ENCODE measurements around the gene KRTAP5-10.
"Not testable (repeated sequence)": the region's sequence is repeated elsewhere in the genome, so short reads cannot be mapped to it uniquely, and the experiment has no call there.

Gene KRTAP5-10

GRCh38 chr11:71542382-71542781, 23.0 kb upstream of the KRTAP5-10 start:
- DNase-seq (ENCODE audit: low read depth in 2 of 3, low spot score in 2 of 3): no peak

DNA sequence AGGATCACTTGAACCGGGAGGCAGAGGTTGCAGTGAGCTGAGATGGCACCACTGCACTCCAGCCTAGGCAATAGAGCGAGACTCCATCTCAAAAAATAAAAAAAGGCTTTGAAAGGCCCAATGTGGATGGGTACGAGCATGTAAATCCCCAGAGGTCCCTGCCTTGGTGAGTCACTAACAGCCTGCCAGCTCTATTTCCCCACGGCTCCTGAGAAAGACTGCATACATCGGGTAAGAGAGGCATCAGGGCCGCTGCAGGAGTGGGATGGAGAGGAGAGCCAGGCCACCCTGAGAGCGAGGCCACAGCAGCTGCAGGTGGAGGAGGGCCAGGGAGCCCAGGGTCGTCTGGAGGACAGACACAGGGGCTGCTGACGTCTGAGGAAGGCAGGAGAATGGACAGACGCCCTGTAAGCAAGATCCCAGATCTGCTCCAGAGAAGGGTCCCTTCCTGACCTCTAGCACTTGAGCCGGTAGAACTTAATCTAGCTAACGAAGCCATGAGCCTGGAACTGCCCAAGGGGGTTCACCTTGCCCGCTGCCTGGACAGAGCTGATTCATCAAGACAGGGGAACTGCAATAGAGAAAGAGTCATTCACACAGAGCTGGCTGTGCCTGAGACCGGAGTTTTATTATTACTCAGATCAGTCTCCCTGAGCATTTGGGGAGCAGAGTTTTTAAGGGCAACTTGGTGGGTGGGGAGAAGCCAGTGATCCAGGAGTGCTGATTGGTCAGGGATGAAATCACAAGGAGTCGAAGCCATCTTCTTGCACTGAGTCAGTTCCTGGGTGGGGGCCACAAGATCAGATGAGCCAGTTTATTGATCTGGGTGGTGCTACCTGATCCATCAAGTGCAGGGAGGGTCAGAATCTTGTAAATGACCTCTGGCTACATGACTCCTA, 22.2 kb upstream of the KRTAP5-10 start:
- DNase-seq (ENCODE audit: low read depth in 2 of 3, low spot score in 2 of 3): no peak

DNA sequence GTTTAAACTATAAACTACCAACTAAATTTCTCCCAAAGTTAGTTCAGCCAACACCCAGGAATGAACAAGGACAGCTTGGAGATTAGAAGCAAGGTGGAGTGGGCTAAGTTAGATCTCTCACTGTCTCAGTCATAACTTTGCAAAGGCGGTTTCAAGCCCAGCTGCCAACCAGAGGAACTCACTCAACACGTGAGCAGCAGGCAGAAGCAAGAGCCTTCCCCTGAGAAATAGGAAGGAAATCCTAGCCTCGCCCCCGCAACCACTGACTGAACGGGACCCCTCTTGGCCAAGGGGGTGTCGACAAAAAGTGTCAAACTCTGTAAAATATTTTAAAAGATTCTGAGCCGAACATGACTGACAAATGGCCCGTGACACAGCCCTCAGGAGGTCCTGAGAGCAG, 21.5 kb upstream of the KRTAP5-10 start:
- DNase-seq (ENCODE audit: low read depth in 2 of 3, low spot score in 2 of 3): no peak

GRCh38 chr11:71544525-71545214, 20.7 kb upstream of the KRTAP5-10 start:
- no peak for DNase-seq (ENCODE audit: low read depth in 2 of 3, low spot score in 2 of 3)

DNA sequence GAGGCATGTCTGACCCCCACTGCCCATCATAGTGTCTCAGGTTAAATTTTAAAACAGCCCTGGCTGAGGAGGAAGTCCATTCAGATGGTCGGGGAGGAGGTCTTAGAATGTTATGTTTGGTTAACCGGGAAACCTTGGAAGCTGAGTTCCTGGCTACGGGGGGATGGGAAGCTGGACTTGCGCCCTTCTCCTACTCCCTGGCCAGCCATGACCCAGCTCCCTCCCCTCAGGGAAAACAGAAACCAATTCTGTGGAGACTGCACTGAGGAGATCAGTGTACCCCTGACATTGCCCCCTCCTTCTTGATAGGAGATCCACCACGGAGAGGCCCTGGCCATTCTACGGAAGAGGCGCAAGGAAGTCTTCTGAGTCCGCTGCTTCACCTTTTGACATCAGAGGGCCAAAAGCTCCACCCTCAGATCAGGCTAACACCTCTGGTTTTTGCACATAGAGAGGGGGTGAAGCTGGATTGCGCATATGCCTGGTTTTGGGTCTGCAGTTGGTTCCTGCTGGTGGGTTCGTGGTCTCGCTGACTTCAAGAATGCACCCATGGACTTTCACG, 19.9 kb upstream of the KRTAP5-10 start:
- DNase-seq (ENCODE audit: low read depth in 2 of 3, low spot score in 2 of 3): no peak

- DNase-seq (ENCODE audit: low read depth in 2 of 3, low spot score in 2 of 3): no peak
These were observed 17.2 kb upstream of the KRTAP5-10 start, which contains the start of gene KRTAP5-9 for GRCh38 chr11:71548120-71548519. TSS of gene KRTAP5-9 (plus strand) at chr11:71548420. CDS start at chr11:71548658, 238 bp downstream.

GRCh38 chr11:71548716-71549151, 16.6 kb upstream of the KRTAP5-10 start:
- DNase-seq (ENCODE audit: low read depth in 2 of 3, low spot score in 2 of 3): no peak

GRCh38 chr11:71551711-71552110, 13.7 kb upstream of the KRTAP5-10 start:
- DNase-seq (ENCODE audit: low read depth in 2 of 3, low spot score in 2 of 3): no peak

DNA sequence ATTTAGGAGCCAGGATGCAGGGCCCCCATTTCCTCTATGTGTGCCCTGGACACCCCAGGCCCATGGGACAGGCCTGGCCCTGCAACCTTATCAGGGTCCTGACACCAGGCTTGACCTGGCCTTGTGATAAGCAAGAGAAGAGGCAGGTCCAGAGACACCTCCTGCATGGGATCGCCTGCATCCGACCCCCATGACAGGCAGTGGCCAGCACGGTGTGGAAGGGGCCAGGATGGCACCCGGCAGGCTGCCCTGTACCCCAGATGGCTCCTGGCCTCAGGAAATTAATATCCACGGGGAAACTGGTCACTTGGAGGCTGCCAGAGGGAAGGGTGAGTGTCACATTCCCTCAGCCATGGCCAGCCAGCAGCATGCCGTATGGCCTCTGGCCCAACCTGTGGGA, 10.4 kb upstream of the KRTAP5-10 start:
- no peak for DNase-seq (ENCODE audit: low read depth in 2 of 3, low spot score in 2 of 3)

GRCh38 chr11:71555508-71555907, 9.9 kb upstream of the KRTAP5-10 start:
- no peak for DNase-seq (ENCODE audit: low read depth in 2 of 3, low spot score in 2 of 3)

DNA sequence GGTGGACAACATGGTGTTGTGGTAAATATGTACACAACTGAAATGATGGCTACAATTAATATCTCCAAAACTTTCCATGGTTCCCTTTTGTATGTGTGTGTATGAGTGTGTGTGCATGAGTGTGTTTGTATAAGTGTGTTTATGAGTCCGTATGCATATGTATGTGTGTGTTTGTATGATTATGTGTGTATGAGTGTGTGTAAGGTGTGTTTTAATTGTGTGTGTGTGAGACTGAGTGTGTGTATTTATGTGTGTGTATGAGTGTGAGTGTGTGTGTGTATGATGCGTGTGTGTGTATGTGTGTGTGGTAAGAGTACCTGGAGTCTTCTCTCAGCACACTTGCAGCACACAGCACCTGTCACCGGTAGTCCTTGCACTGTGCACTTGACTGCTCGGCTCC, 9.3 kb upstream of the KRTAP5-10 start:
- DNase-seq (ENCODE audit: low read depth in 2 of 3, low spot score in 2 of 3): no peak

DNA sequence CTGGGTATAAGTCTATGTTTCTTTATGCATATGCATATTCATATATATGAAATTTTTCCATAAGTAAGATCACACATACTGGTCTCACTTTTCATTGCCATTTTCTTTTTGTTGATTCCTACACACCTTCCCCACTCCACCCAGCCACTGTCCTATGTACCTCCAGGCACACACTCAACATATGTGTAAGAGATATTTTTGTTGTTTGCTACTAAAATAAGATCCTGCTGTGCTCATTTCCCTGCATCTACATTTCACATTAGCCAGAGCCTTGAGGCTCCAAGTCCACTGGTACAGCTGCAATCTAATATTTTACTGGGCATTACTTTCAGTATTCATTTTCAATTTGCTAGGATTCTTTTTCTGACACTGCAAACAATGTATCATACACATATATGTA, 8.1 kb upstream of the KRTAP5-10 start:
- no peak for DNase-seq (ENCODE audit: low read depth in 2 of 3, low spot score in 2 of 3)

GRCh38 chr11:71558996-71559395, 6.4 kb upstream of the KRTAP5-10 start:
- DNase-seq (ENCODE audit: low read depth in 2 of 3, low spot score in 2 of 3): no peak

- DNase-seq (ENCODE audit: low read depth in 2 of 3, low spot score in 2 of 3): no peak
These were observed 3.2 kb upstream of the KRTAP5-10 start for GRCh38 chr11:71562120-71562519.

DNA sequence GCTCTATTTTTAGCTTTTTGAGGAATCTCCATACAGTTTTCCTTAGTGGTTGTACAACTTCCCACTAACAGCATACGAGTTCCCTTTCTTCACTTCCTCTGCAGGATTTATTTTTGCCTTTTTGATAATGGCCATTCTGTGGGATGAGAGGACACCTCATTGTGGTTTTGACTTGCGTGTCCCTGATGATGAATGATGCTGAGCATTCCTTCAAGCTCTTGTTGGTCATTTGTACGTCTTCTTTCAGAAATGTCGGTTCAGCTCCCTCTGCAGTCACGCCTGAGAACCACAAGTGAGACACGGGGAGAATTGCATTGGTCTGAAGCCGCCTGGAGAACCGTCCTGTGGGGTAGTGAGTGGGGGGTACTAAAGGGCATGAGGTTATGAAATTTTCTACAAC, 2.0 kb upstream of the KRTAP5-10 start:
- no peak for DNase-seq (ENCODE audit: low read depth in 2 of 3, low spot score in 2 of 3)

- no peak for DNase-seq (ENCODE audit: low read depth in 2 of 3, low spot score in 2 of 3)
These were observed 933 bp upstream of the KRTAP5-10 start for GRCh38 chr11:71564430-71564829.

DNA sequence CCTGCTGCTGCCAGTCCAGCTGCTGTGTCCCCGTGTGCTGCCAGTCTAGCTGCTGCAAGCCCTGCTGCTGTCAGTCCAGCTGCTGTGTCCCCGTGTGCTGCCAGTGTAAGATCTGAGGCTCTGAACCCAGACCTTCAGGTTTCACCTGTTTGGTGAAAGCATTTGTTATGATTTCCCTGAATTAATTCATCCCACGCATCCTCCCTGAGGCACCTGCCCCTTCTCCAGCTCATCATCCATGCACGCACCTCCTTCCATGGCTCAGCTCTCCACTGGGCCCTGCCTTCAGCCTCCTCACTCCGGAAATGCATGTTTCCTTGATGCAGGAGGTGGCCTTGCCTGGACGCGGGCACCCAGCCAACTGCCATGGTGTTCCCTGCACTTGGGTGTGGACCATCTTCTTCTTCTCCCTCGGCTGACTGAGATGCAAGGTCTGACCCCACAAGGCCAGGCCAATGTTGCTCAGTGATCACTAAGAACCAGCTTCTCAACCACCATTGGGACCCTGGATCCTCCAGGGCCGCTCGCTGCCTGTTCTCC, 788 bp downstream of the KRTAP5-10 start:
- DNase-seq (ENCODE audit: low read depth in 2 of 3, low spot score in 2 of 3): no peak

DNA sequence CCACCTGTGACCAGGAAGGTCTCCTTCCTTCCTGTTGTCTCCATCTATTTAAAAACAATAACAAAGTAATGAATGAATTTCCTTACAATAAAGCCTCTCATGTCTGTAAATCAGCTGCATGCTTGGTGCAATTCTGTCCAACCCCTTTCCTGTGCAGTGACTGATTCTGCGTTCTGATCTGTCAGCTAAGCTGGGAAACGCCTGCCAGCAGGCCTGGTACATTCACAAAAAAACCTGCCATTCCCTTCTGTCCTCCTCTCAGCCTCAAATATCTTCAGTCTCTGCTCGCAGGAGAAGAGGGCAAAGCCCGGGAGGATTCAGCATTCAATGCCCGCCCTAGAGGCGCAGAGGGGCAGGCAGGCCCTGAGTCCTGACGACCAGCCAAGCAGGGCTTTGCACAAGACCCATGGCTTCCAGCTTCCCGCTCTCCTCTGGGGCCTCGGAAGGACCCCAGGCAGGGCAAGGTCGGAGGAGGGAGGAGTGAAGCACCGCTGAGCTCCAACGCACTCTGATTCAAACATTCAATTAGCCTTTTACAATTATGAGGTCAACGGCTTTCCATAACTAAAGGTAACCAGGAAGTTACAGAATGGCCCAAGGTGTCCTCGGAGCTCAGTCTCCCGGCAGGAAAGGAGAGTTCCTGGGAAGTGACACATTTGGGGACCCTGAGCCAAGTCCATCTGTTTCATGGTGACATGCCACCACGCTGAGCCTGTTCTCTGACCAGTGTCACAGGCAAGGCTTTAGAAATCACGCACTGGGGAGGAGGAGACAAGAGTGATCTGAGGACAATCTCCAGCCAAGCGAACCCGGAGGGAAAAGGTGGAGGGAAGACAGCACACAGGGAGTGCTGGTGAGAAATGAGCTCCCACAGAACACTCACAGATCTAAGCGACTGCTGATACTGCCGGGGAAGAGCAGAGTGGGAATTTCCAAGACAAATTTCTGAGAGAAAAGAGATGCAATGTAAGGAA, 1.6 kb downstream of the KRTAP5-10 start:
- not testable (repeated sequence) for DNase-seq (ENCODE audit: low read depth in 2 of 3, low spot score in 2 of 3)

DNA sequence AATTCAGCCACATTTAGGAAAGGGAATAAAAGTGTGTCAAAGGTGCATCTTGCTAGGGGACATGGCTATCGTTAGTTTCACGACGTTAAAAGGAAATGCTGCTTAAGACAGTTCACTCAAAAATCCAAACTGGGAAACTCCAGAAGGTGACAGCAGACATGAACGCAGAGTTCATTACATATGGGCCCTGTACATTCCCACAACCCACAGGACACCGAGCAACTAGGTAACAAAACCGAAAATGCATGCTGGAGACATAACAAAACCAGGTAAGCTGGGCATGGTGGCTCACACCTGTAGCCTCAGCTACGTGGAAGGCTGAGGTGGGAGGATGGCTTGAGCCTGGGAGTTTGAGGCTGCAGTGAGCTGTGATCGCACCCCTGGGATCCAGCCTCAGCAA, 2.3 kb downstream of the KRTAP5-10 start:
- DNase-seq (ENCODE audit: low read depth in 2 of 3, low spot score in 2 of 3): not testable (repeated sequence)

- no peak for DNase-seq (ENCODE audit: low read depth in 2 of 3, low spot score in 2 of 3)
These were observed 3.5 kb downstream of the KRTAP5-10 start for GRCh38 chr11:71568704-71569349.
